ENCODE measurements around the gene ALX3.
"Not testable (repeated sequence)": the region's sequence is repeated elsewhere in the genome, so short reads cannot be mapped to it uniquely, and the experiment has no call there.

ALX3 gene

DNA sequence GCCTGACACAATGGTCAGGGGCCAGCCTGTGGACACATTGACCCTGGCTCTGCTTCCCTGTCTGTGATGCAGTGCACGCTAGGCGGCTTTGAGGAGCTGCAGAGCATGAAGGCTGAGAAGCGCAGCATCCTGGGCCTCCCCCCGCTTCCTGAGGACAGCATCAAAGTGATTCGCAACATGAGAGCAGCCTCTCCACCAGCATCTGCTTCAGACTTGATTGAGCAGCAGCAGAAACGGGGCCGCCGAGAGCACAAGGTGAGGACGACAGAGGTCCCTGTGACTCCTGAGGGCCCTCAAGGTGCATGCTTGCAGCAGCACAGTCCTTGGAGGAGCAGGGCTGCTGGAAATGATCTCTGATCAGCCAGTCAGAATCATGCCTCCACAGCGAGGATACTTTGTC is 27.5 kb downstream of the ALX3 start:
- DNase-seq (ENCODE audit: low spot score): no peak

DNA sequence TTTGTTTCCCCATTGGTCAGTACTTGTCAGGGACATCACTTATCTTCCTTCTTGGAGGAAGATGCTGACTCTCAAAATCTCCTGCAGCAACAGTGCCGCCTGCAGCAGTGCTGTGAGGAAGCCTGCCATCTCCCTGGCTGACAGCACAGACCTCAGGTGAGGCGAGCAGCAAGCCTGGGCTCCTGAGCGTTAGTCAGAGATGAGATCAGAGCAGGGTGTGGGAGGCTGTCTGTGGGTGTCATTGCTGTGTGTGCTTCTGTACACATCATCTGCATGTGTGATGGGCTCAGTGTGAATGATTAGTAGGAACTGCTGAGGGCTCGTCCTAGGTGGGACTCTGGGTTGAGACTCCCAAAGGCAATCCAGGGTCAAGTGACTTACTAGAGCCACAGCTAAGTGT is 29.9 kb downstream of the ALX3 start:
- peak; percentile 64 for DNase-seq (ENCODE audit: low spot score)

DNA sequence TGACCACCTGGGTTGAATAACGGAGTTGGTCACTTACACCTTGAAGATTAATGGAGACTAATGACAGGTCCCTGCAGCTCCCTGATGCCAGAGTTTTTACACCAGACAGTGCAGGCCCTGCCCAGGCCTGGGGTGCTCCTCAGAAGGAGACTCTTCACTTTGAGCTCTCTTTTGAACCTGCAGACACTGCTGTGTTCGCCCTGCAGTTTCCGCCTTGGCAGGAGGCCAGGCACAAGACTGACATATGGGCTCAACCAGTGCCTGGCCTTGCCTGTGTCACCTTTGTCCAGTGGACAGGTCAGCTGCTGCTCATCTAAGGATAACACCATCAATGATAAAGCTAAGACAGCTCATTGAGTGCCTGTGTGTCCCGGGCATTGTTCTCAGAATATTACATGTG is 30.8 kb downstream of the ALX3 start:
- DNase-seq (ENCODE audit: low spot score): no peak

DNA sequence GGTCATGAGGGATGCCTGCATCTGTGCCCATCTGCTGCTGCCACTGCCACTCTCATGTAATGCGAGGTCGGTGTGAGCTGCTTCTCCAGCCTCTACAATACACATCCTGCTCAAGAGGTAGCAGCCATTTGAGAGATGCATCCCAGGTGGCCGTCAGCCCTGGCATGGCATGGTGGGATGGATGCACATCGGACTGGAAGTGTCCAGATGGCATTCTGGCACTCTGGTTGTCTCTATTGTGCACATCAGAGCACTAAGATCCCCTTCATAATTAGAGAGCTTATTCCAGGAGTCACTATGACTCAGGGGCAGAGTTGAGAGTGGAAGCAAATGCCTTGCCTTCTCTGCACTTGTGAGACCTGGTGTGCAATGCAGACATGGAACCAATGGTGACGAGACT is 32.2 kb downstream of the ALX3 start:
- no peak for DNase-seq (ENCODE audit: low spot score)

DNA sequence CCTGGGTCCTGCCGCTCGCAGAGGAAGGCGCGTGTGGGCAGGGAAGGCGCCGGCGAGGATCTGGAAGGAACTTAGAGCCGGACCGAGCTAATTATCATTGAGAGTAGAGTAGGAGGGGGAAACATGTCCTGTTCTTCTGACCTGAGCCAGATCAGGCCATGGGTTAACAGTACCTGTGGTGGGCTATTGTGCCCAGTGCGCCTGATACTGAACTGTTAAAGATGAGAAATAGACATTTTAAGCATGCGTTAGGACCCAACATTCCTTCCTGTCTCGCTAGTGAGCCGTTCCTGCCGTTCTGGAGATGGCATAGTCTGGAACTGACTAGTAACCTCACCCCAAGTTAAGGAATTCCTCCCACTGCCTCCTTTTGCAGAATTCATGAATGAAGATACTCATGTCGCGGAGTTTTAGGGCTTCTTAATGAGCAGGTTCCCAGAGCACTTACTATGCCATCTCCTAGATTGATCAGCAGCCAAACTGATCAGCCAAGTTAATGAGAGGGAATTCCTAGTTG is 35.2 kb downstream of the ALX3 start:
- DNase-seq (ENCODE audit: low spot score): no peak

DNA sequence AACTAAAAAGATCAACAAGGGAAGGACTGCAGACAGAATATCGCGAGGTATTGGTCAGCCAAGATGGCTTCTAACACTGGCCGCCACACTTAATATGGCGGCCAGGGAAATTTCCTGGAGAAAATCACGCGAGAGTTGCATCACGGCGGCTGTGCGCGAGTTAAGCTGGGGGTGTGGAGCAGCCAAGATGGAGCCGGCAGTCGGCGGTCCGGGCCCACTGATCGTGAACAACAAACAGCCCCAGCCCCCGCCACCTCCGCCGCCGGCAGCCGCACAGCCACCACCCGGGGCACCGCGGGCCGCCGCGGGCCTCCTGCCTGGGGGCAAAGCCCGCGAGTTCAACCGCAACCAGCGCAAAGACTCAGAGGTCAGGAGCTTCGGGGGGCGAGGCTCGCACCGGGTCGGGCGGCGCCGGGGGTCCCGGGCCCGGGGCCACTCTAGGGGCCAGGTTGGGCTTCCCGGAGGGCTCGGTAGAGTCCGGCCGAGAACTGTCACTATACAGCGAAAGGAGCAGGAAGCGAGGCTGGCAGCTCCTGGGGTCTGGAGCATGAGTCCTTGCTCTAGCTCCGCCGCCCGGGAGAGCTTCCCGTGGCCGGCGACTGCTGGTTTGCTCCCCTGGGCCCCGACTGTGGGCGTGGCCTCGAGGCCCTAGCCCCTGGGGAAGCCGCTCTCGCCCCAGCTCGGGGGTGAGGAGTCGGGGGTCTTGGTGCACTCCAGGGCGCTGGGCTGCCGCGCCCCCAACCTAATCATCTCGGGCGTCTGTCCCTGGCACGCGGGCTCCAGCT is 35.8 kb downstream of the ALX3 start, which contains the start of gene STRIP1:
STRIP1 (plus strand) TSS at position 174 of the 785 bp plus-strand sequence; CDS start at position 188, 14 bp downstream.
- DNase-seq (ENCODE audit: low spot score): peak; percentile 91

DNA sequence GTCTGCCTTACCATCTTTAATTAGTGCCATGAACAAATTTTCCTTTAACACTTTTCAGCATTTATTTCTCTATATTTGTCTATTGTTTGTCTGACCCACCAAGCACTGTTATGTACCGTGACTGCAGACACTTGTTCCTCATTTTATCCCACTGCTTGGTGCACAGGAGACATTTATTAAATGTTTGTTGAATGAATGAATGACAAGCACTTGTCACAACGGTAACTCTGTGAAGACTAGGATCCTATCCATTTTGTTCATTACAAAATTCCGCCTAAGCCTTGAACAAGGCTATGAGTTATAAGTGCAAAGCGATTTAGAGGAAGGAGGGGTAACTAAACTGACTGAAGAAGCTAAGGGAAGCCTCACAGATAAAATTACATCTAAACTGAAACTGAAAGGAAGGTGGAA is 36.4 kb downstream of the ALX3 start:
- no peak for DNase-seq (ENCODE audit: low spot score)

DNA sequence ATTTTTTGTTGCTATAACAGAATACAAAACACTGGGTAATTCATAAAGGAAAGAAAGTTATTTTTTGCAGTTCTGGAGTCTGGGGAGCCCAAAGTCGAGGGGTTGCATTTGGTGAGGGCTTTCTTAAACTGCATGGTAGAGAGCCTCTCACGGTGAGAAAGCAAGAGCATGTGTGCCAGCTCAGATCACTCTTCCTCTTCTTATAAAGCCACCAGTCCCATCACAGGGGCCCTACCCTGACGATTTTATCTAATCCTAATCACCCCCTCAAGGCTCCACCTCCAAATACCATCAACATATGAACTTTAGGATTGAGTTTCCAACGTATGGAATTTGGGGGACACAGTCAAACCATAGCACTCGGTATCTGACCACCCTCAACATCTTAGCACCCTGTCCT is 37.1 kb downstream of the ALX3 start:
- DNase-seq (ENCODE audit: low spot score): no peak

DNA sequence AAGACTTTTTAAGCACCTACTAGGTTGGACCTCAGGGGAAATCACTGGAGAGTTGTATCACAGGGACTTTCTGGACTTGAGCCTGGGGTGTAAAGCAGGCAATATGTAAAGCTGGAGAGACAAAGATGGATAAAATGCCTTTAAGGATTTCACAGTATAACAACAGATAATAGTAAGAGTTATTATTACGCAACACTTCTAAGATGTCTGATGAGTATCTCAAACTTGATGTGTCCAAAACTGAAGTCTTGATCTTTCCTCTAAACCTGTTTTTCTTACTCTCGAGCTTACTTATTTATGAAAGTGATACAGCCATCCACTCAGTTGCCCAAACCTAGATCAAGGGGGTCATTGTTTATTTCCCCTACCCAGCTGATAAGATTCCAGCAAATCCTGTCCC is 38.1 kb downstream of the ALX3 start:
- DNase-seq (ENCODE audit: low spot score): no peak

DNA sequence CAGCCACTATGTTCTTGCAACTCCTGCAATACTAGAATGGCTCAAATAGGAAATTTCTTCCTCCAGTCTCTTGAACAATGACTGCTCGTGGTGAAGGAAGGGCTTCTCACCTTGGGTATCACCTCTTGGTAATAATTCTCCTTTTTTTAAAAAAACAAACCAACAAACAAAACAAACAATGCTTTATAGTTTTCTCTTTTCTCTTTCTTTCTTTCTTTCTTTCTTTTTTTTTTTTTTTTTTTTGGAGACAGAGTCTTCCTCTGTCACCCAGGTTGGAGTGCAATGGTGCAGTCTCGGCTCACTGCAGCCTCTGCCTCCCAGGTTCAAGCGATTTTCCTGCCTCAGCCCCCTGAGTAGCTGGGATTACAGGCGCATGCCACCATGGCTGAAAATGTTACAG is 39.8 kb downstream of the ALX3 start:
- DNase-seq (ENCODE audit: low spot score): not testable (repeated sequence)

DNA sequence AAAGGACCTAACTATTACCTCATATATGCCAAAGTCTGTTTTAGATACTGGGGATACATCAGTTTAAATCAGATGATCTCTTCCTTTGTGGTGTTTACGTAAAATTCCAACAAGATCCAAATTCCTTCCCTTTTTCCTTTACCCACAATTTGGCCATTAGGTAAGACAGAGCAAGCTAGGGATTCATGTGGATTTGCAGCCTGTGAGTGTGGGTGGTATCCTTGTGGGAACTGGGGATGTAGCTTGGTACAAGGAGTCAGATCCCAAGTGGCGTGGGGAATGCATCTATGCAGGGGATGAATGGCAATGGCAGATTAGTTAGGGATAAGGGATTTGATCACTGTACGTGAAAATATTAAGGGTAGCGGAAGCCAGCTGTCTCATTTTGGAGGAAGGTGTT is 45.9 kb downstream of the ALX3 start:
- no peak for DNase-seq (ENCODE audit: low spot score)

DNA sequence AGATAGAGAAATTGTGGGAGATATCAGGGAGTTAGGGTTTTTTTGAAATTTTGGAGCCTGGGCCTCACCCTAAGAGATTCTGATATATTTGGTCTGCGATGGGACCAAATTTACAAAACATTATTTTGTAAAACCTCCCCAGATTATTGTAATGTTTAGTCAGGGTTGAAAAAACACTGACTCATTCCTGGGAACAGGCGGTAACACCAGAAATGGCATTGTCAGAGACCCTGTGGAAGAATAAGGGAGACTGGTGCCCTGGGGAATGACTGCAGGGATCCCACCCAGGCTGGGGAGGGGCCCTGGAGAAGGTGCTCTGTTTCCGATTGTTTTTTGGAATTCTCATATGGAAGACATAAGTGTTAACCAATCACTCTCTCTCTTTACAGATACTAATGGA is 49.2 kb downstream of the ALX3 start:
- no peak for DNase-seq (ENCODE audit: low spot score)

DNA sequence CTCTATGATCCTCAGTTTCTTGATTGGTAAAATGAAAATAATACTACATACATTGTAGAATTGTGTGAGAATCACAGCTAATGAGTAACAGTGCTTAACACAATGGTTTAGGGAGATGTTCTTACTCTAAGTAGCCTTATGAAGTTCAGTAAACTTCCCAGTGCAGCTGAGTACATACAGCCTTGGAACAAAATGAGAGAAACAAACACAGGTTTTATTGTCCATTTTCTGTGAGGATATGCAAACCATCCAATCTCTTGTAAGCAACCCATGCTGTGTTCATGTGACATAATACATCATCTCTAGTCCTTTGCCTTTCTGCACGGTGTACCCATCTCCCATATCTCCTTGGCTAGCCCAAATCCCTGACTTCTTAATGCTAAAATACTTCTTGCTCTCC is 50.7 kb downstream of the ALX3 start:
- DNase-seq (ENCODE audit: low spot score): no peak

DNA sequence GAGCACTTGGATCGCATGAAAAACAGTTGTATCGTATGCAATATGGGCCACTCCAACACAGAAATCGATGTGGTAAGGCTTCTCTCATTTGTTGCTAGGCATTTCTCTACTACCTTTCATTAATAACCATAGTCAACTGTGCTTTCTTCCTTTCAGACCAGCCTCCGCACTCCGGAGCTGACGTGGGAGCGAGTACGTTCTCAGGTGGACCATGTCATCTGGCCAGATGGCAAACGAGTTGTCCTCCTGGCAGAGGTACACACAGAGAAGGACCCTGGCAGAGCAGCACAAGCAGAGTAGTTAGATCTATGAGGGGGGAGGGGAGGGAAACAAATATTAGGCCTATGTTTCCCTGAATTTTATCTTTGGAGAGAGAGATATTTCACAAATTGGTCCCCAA is 52.1 kb downstream of the ALX3 start:
- DNase-seq (ENCODE audit: low spot score): no peak

DNA sequence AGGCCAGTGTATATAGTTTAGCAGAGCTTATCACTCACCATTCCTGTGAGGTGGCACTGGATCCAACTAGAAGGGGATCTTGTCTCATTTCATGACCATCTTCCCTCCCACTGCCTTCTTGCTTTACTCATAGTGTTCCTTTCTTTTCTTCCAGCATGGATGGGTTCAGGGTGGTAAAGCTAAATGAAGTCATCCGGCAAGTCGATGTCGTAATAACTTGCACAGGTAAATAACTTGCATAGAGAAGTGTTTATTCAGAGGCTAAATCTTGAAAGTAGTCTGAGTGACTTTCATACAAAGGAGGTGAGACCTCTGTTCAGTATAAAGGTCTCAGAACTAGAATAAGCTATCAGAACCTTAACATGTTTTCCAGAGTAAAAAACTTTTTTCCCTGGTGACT is 52.7 kb downstream of the ALX3 start:
- no peak for DNase-seq (ENCODE audit: low spot score)

DNA sequence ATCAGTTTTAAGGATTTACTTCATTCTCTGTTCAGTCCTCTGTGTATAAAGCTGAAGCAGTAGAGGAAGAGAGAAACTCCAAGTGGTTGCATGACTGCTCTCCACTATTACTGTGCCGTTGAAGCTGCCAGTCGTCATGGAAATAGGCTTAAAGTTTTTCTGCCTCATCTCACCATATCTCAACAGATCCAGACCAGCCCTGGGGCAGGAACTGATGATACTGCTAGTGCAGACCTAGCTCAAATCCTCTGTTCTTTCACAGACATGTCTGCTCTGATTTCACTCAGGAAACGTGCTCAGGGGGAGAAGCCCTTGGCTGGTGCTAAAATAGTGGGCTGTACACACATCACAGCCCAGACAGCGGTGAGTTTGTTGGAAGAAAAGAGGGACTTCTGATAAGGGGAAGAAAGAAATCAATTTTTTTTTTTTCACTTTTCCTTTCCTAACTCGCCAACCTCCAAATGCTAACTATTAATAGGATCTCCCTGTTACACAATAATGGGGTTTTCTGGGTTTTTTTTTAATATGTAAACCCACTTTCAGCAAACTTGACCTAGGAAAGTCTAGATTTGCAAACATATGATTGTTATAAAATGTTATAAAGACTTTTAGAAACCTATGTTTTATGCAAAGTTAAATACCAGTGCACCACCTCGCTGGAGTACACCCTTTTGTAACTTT is 58.2 kb downstream of the ALX3 start:
- no peak for DNase-seq (ENCODE audit: low spot score)

DNA sequence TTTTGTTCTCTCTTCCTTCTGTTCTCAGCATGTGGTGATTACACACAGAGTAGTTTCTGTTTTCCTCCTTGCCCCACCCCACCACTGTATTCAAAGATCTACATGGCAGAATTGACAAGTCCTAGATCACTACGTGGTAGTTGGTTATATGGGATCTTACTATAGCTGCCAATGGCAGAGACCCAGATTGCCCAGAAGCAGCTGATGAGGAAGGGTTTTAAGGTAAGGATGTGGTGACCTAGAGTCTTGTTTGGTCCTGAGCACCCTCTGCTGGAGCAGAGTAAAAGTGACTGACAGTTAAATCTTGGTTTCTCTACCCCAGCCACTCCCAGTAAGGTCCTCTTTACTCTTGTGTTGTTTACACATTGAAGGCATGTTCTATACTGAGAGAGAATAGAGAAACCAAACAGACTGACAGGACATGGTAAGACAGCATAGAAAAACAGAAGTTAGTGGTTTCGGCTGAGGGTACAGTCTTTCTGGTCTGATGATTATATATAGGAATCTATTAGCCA is 58.9 kb downstream of the ALX3 start:
- peak; percentile 76 for DNase-seq (ENCODE audit: low spot score)
